NCI-H345 treated with DMSO at 0.1 percent for 48 hours (cell line): ENCODE measurements around the gene C1QL1.
"Not testable (repeated sequence)": the region's sequence is repeated elsewhere in the genome, so short reads cannot be mapped to it uniquely, and the experiment has no call there.

Experiments used
- DNase-seq: peaks from one replicate; lab custom pipeline; 2025; ENCODE audit not compliant: unreplicated experiment; lab: John Stamatoyannopoulos, UW

C1QL1 gene

GRCh38 chr17:44965481-44966234 is 2.4 kb downstream of the C1QL1 start:
- DNase-seq: no peak

- DNase-seq: no peak
These were observed 6.2 kb downstream of the C1QL1 start for GRCh38 chr17:44961921-44962350.

- no peak for DNase-seq
These were observed 7.4 kb downstream of the C1QL1 start for GRCh38 chr17:44960691-44961090.

GRCh38 chr17:44959821-44960531 is 8.1 kb downstream of the C1QL1 start:
- DNase-seq: no peak

DNA sequence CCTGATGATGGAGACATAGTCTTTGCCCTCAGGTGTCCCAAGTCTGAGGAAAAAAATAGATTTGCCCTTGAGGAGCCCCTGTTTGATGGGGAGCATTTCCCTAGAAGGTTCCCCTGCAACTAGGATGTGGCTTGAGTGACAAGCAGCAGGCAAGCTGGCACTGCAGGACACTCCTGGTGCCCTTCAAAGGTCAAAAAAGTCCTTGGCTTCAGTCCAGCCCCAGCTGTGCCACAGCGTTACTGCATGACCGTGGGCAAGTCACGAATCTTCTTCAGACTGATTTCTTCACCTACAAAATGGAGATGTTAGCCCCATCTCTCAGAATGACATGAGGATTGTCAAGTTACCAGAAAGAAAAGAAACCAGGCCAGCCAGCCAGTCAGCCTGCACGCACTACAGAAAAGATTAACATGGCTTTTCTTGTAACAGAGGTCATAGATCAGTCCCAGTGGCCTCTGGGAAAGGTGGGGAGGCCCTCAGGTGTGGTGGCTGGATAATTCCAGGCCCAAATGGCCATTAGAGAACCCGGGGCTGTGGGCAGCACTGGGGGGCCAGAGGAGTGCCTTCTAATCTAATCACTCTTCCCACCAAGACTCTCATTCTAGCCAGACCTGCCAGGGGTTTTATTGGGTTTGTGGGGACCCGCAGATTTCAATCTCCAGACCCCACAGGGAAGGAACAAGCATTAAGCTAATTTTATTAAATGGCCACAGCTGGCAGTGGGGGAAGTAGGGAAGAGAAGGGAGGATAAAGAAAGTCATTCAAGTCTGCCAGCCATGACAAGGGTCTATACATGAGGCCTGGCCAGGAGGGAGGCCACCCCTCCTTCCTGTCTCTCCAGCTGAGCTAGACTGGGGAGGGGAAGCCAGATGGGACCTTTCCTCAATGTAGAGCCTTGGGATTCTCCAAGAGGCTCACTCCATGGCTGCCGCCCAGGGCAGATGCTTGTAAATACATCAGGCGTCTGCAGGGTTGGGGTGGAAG is 10.8 kb downstream of the C1QL1 start:
- DNase-seq: no peak

- no peak for DNase-seq
These were observed 12.3 kb downstream of the C1QL1 start for GRCh38 chr17:44955674-44956425.

DNA sequence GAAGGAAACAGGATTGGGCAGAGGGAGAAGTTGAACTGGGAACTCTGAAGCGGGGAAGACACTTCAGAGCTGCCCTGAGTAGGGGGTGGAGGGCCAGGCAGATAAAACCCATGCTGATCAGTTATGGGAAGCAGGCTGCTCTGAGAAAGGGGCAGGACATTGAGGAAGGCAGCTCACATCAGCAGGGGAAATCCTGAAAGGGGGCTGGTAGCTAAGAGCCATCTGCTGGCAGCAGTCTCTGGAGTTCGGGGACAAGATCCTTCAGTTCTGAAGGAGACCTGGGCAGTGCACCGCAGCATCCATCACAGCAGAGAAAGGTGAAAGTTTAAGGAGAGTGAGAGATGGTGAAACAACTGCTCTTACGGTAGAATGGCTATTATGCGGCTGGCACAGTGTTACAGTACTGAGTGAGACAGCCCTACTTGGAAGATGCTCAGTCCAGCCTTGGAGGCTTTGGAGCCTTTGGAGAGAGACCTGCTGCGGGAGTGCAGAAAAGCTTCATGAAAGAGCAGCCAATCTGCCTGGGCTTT is 15.1 kb downstream of the C1QL1 start:
- no peak for DNase-seq

GRCh38 chr17:44948315-44948795 is 19.7 kb downstream of the C1QL1 start:
- DNase-seq: no peak

DNA sequence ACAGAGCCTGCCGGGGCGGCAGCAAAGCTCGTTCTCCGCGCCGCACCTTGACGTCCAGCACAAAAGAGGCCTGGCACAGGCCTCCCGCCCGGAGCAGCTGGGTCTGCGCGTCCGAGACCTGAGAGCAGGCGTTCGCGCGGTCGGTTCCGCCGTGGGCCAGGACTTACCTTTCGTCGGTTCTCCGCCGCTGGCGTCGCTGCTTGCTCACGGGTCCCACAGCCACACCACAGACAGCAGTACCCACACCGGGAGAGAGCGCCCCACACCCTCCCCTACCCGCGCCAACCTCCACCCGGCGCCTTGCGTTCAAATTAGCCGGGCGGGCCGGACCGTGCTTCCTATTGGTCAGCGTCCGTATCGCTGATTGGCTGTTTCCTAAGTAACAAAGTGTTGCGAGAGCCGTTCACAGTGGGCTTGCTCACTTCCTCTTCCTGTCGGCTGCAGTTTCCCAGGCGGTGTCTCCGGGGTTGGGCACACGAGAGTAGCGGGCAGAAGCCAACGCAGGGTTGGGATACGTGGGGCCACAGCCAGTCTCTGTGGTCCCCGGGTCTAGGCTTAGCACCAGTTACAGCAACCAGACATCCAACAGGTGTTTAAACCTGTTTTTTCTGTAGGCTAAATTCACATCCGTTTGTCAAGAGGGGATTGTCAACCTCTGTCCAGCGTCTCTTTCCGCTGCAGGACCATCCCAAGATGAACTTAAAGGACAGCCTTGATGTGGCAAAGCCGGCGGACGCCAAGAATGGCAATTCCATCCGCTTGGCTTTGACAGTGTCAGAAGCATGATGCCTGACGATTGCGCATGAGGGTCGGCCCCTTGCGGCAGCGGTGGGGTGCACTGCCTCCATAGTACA is 20.4 kb downstream of the C1QL1 start, which contains the start of gene KIF18B:
Gene KIF18B, minus strand, starts transcription at position 313 of the 854 bp plus-strand sequence. CDS start 11,429 bp downstream, outside the sequence.
- peak; percentile 93 for DNase-seq

- DNase-seq: not testable (repeated sequence)
These were observed 22.5 kb downstream of the C1QL1 start for GRCh38 chr17:44945652-44946051.

GRCh38 chr17:44942456-44942855 is 25.6 kb downstream of the C1QL1 start:
- DNase-seq: no peak

GRCh38 chr17:44941712-44942331 is 26.3 kb downstream of the C1QL1 start:
- DNase-seq: no peak

DNA sequence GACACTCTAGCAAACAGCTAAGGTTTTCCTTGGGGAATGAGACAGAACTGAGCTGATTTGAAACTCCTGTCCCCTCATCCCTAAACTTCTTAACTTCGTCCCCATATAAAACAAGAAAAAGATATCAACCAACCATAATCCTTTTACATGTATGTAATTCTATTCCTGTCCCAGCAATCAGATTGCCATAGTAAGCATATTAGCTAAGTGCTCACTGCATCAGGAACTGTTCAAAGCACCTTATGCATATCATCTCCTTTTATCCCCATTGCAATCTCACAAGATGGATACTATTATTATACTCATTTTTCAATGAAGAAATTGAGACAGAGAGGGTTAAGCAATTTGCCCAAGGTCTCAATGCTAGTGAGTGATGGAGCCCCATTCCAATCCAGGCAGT is 27.3 kb downstream of the C1QL1 start:
- no peak for DNase-seq

DNA sequence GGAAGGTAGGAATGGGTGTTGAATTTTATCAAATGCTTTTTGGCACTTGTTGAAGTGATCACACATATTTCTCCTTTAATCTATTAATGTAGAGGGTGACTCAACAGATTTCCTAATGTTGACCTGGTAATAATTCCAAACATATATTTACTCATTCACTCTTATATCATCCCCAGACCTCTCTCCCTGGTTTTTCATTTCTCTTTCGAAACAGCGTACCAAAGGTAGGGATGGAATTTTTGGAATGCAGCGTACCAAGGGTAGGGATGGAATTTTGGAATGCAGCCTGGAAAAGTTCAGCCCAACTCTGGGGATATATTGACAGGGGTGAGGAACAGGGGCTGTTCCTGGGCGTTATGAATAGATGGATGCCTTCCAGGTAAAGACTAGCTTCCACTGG is 27.8 kb downstream of the C1QL1 start:
- DNase-seq: no peak

GRCh38 chr17:44935116-44935515 is 33.0 kb downstream of the C1QL1 start:
- DNase-seq: no peak

GRCh38 chr17:44934745-44935105 is 33.4 kb downstream of the C1QL1 start:
- DNase-seq: no peak

DNA sequence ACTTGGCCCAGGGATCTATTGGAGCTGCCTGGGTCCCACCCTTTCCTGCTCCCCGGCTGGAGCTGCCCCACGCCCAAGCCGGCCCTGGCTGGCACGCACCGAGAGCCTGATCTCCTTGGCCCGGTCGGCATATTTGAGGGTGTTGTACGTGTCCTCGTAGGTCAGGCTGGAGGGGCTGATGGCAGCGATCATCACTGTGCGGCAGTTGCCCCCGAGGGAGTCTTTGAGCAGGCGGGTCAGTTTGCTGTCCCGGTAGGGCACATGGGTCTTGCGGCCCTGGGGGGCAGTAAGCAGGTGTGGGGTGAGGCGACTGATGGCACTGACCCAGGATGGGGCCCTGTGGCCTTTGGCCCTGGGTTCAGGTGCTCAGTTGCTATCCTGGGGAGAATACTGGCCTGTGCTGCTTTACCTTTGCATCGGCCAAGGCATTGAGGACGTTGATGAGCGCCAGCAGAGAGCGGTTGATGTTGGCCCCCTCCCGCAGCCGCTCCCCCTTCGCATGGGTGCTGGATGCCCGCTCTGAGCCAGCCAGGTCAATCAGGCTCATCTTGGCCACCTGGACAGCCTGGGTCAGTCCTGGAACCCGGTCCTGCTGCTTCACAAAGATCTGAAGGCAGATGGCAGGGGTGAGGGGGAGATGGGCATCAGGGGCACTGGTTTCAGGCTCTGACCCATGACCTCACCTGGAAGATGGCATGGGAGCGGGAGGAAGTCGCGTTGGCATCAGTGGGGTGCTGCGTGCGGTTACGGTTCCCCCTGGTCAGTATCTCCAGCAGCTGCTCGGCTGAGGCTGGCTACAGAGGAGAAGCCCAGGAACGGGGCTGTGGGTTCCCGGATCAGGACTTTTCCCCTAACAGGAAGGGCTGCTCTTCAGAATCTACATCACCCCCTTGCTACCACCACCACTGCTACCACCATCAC is 34.0 kb downstream of the C1QL1 start:
- DNase-seq: no peak

- DNase-seq: no peak
These were observed 35.4 kb downstream of the C1QL1 start for GRCh38 chr17:44932787-44933097.
